CD4-positive, CD25-positive, alpha-beta regulatory T cell (primary cell): ENCODE data around the gene POLN. TPM values are rescaled to one million over a fixed set of nuclear protein-coding genes. Genes with fewer than 3 reads are reported as not detected.
A peak's percentile ranks its signal among the peaks of the same experiment; 100 is the strongest.

ENCODE experiments used
- ATAC-seq, 2 donors: fragments of 150-1000 bp; cut with Tn5 transposase; one replicate each; pipeline ENCODE4 v1.10.0; 2021; ENCODE audit warnings: low read depth in 2 of 2, moderate number of reproducible peaks in 2 of 2, moderate library complexity in 1 of 2
- DNase-seq, 3 donors: peaks; one replicate each; pipeline versions ENCODE4 v3.0.0 to v3.0.0-alpha.2; 2012 to 2022; ENCODE audit warnings: mixed read lengths in 1 of 3
- H3K27ac ChIP-seq: one replicate; pipeline ENCODE4 v1.7.0; 2013; ENCODE audit warnings: mild to moderate bottlenecking, low read length; ENCODE audit not compliant: insufficient read depth, poor library complexity, severe bottlenecking
- H3K27me3 ChIP-seq: one replicate; pipeline ENCODE4 v1.7.0; 2013; ENCODE audit warnings: low read length; ENCODE audit not compliant: control insufficient read depth, insufficient read depth
- H3K36me3 ChIP-seq: one replicate; pipeline ENCODE4 v1.7.0; 2013; ENCODE audit warnings: mild to moderate bottlenecking, low read length, moderate library complexity; ENCODE audit not compliant: control insufficient read depth, insufficient read depth
- H3K4me1 ChIP-seq: 2 replicates; pipeline ENCODE4 v1.7.0; 2013; ENCODE audit warnings: mild to moderate bottlenecking, low read length; ENCODE audit not compliant: insufficient read depth, control insufficient read depth, poor library complexity, severe bottlenecking
- H3K4me3 ChIP-seq: one replicate; pipeline ENCODE4 v1.7.0; 2013; ENCODE audit warnings: low read depth, mild to moderate bottlenecking, low read length, moderate library complexity
- H3K9me3 ChIP-seq, 2 experiments: 1 replicate in 1 of 2; 2 replicates in 1 of 2; pipeline ENCODE4 v1.7.0; 2013; ENCODE audit warnings: low read length in 2 of 2, mild to moderate bottlenecking in 1 of 2, moderate library complexity in 1 of 2; ENCODE audit not compliant: control insufficient read depth in 2 of 2
- H3K27ac Mint-ChIP-seq, 3 donors: one replicate each; pipeline ENCODE4 v1.8.0; 2020 to 2022; ENCODE audit warnings: mild to moderate bottlenecking in 3 of 3, mixed read lengths in 3 of 3, moderate library complexity in 2 of 3
- H3K27me3 Mint-ChIP-seq: one replicate; pipeline ENCODE4 v1.8.0; 2022; ENCODE audit warnings: mild to moderate bottlenecking, mixed read lengths
- H3K36me3 Mint-ChIP-seq: one replicate; pipeline ENCODE4 v1.8.0; 2020; ENCODE audit warnings: mixed read lengths
- H3K4me1 Mint-ChIP-seq, 4 donors: one replicate each; pipeline ENCODE4 v1.8.0; 2020 to 2022; ENCODE audit warnings: mixed read lengths in 4 of 4, mild to moderate bottlenecking in 1 of 4
- H3K4me3 Mint-ChIP-seq, 4 donors: one replicate each; pipeline ENCODE4 v1.8.0; 2020 to 2022; ENCODE audit warnings: mild to moderate bottlenecking in 4 of 4, mixed read lengths in 4 of 4, moderate library complexity in 3 of 4
- H3K9me3 Mint-ChIP-seq, 7 donors: one replicate each; pipeline ENCODE4 v1.8.0; 2020 to 2022; ENCODE audit warnings: mixed read lengths in 7 of 7, mild to moderate bottlenecking in 3 of 7, moderate library complexity in 2 of 7
- polyA plus RNA-seq, 4 donors: library from polyadenylated mRNA; unstranded; fragments of 300-500 nt; fragmentation: Illumina TruSeq; gene quantifications; one replicate each; pipeline ENCODE4 v1.2.3, GENCODE V29; 2021
- total RNA-seq: library from RNA; stranded (reverse); gene quantifications from one replicate; pipeline ENCODE4 v1.2.3, GENCODE V29; 2022

Gene POLN
- total and polyA plus RNA-seq, 5 donors from 2014 or later, result 0.46 to 4.9 (median 0.94) TPM

- Histone ChIP-seq H3K27ac (no peak overlapping the region), H3K4me3 (no peak overlapping the region), H3K9me3 (no peaks in the 10 kb centered on the region), H3K36me3 (peaks cover 4% of the 10 kb centered on the region), H3K4me1 (peaks cover 29% of the 10 kb centered on the region), H3K27me3 (no peaks in the 10 kb centered on the region)
- peak overlapping the region in 1 of 3 donors; percentile 32 for H3K27ac Mint-ChIP-seq
- ATAC-seq (no peak), DNase-seq (no peak)
- no peaks in the 10 kb centered on the region for H3K9me3 Mint-ChIP-seq
- H3K4me3 Mint-ChIP-seq, result peak overlapping the region; percentile 51 to 97 (median 83)
- no peaks in the 10 kb centered on the region for H3K36me3 Mint-ChIP-seq
- H3K27me3 Mint-ChIP-seq, result no peaks in the 10 kb centered on the region
- peaks cover 0 to 10% (median 2%) of the 10 kb centered on the region in 4 donors for H3K4me1 Mint-ChIP-seq
Measured at GRCh38 chr4:2263926-2264321, 22.0 kb upstream of the POLN start.

GRCh38 chr4:2262944-2263250, 21.0 kb upstream of the POLN start:
- Mint-ChIP-seq H3K9me3 (no peaks in the 10 kb centered on the region), H3K27ac (peak overlapping the region; percentile 64 to 71 (median 66)), H3K36me3 (no peaks in the 10 kb centered on the region), H3K27me3 (no peaks in the 10 kb centered on the region), H3K4me3 (peak overlapping the region; percentile 78 to 97 (median 83)), H3K4me1 (peaks cover 0 to 13% (median 2%) of the 10 kb centered on the region in 4 donors)
- no peak for DNase-seq
- Histone ChIP-seq H3K4me3 (no peak overlapping the region), H3K27ac (peak overlapping the region; percentile 90), H3K36me3 (peaks cover 13% of the 10 kb centered on the region), H3K9me3 (no peaks in the 10 kb centered on the region), H3K4me1 (peaks cover 31% of the 10 kb centered on the region), H3K27me3 (no peaks in the 10 kb centered on the region)
- ATAC-seq, result no peak

- Histone ChIP-seq H3K27me3 (no peaks in the 10 kb centered on the region), H3K27ac (peak overlapping the region; percentile 90), H3K36me3 (peaks cover 18% of the 10 kb centered on the region), H3K4me1 (peaks cover 31% of the 10 kb centered on the region), H3K9me3 (no peaks in the 10 kb centered on the region), H3K4me3 (no peak overlapping the region)
- H3K4me1 Mint-ChIP-seq, result peaks cover 0 to 18% (median 2%) of the 10 kb centered on the region in 4 donors
- ATAC-seq (peak; percentile 90 to 93), DNase-seq (peak; percentile 96 to 100 (median 99))
- H3K36me3 Mint-ChIP-seq, result no peaks in the 10 kb centered on the region
- H3K27ac Mint-ChIP-seq, result peak overlapping the region; percentile 64 to 71 (median 66)
- H3K9me3 Mint-ChIP-seq, result no peaks in the 10 kb centered on the region
- H3K4me3 Mint-ChIP-seq, result peak overlapping the region; percentile 78 to 97 (median 83)
- H3K27me3 Mint-ChIP-seq, result no peaks in the 10 kb centered on the region
Measured at GRCh38 chr4:2262145-2262943, 20.4 kb upstream of the POLN start.

- H3K27ac Mint-ChIP-seq, result peak within 1 kb of the TSS; percentile 64 to 82 (median 66)
- H3K27me3 Mint-ChIP-seq, result no peaks in the 10 kb centered on the region
- ATAC-seq, result no peak
- DNase-seq, result no peak
- Histone ChIP-seq H3K4me1 (peaks cover 31% of the 10 kb centered on the region), H3K27ac (peak within 1 kb of the TSS; percentile 90), H3K9me3 (no peaks in the 10 kb centered on the region), H3K27me3 (no peaks in the 10 kb centered on the region), H3K36me3 (peaks cover 20% of the 10 kb centered on the region), H3K4me3 (no peak within 1 kb of the TSS)
- peaks cover 0 to 24% (median 3%) of the 10 kb centered on the region in 4 donors for H3K4me1 Mint-ChIP-seq
- H3K9me3 Mint-ChIP-seq, result no peaks in the 10 kb centered on the region
- no peaks in the 10 kb centered on the region for H3K36me3 Mint-ChIP-seq
- H3K4me3 Mint-ChIP-seq, result peak within 1 kb of the TSS; percentile 81 to 97 (median 88)
Measured at GRCh38 chr4:2261853-2262144, 19.9 kb upstream of the POLN start, which contains the start of gene MXD4. TSS of gene MXD4 (minus strand) at chr4:2262109. CDS start at chr4:2261980, 129 bp downstream.

GRCh38 chr4:2261110-2261852, 19.4 kb upstream of the POLN start:
- Histone ChIP-seq H3K9me3 (no peaks in the 10 kb centered on the region), H3K36me3 (peaks cover 20% of the 10 kb centered on the region), H3K4me1 (peaks cover 31% of the 10 kb centered on the region), H3K27ac (peak overlapping the region; percentile 66), H3K4me3 (no peak overlapping the region), H3K27me3 (no peaks in the 10 kb centered on the region)
- no peaks in the 10 kb centered on the region for H3K36me3 Mint-ChIP-seq
- H3K27ac Mint-ChIP-seq, result peak overlapping the region in 1 of 3 donors; percentile 82
- no peaks in the 10 kb centered on the region for H3K9me3 Mint-ChIP-seq
- H3K4me1 Mint-ChIP-seq, result peaks cover 0 to 25% (median 3%) of the 10 kb centered on the region in 4 donors
- no peaks in the 10 kb centered on the region for H3K27me3 Mint-ChIP-seq
- DNase-seq, result peak; percentile 59 to 62 (median 60)
- peak overlapping the region; percentile 81 to 97 (median 86) for H3K4me3 Mint-ChIP-seq
- ATAC-seq, result peak in 1 of 2 donors; percentile 3

GRCh38 chr4:2260344-2261109, 18.6 kb upstream of the POLN start:
- DNase-seq, result no peak
- Histone ChIP-seq H3K36me3 (peaks cover 23% of the 10 kb centered on the region), H3K27ac (peak overlapping the region; percentile 65), H3K27me3 (no peaks in the 10 kb centered on the region), H3K9me3 (no peaks in the 10 kb centered on the region), H3K4me1 (peaks cover 31% of the 10 kb centered on the region), H3K4me3 (peak overlapping the region; percentile 15)
- Mint-ChIP-seq H3K4me3 (peak overlapping the region; percentile 61 to 90 (median 77)), H3K27ac (peak overlapping the region in 2 of 3 donors; percentile 32 to 82), H3K36me3 (no peaks in the 10 kb centered on the region), H3K9me3 (no peaks in the 10 kb centered on the region), H3K4me1 (peaks cover 0 to 25% (median 3%) of the 10 kb centered on the region in 4 donors), H3K27me3 (no peaks in the 10 kb centered on the region)
- ATAC-seq, result no peak

- Histone ChIP-seq H3K36me3 (peaks cover 29% of the 10 kb centered on the region), H3K4me3 (peak overlapping the region; percentile 15), H3K27me3 (no peaks in the 10 kb centered on the region), H3K4me1 (peaks cover 31% of the 10 kb centered on the region), H3K9me3 (no peaks in the 10 kb centered on the region), H3K27ac (peak overlapping the region; percentile 65)
- Mint-ChIP-seq H3K4me3 (peak overlapping the region; percentile 32 to 83 (median 66)), H3K9me3 (no peaks in the 10 kb centered on the region), H3K36me3 (peaks cover 3% of the 10 kb centered on the region), H3K27me3 (no peaks in the 10 kb centered on the region), H3K27ac (peak overlapping the region in 1 of 3 donors; percentile 73), H3K4me1 (peaks cover 0 to 27% (median 1%) of the 10 kb centered on the region in 4 donors)
- ATAC-seq (no peak), DNase-seq (no peak)
Measured at GRCh38 chr4:2259541-2260343, 17.8 kb upstream of the POLN start.
